Measurements from ENCODE around the gene MILR1. TPM values are rescaled to one million over a fixed set of nuclear protein-coding genes. Genes with fewer than 3 reads are reported as not detected.

The MILR1 gene
- total and polyA plus RNA-seq, 2 donors from 2014 or later, result 2.2 to 17.8 TPM

GRCh38 chr17:64403881-64404460 is 44.9 kb upstream of the MILR1 start:
- Histone ChIP-seq H3K27ac (ENCODE audit: low read depth in 2 of 2, low read length in 2 of 2) (no peak overlapping the region), H3K36me3 (ENCODE audit: control insufficient read depth in 2 of 3, insufficient read depth in 3 of 3, low read length in 3 of 3) (no peaks in the 10 kb centered on the region), H3K4me1 (ENCODE audit: control insufficient read depth in 2 of 3, insufficient read depth in 2 of 3, low read depth in 1 of 3, low read length in 3 of 3) (peaks cover 0 to 2% (median 0%) of the 10 kb centered on the region in 3 donors), H3K27me3 (ENCODE audit: control insufficient read depth, insufficient read depth, low read length) (no peaks in the 10 kb centered on the region), H3K4me3 (ENCODE audit: low read length in 3 of 3) (no peak overlapping the region), H3K9me3 (ENCODE audit: control insufficient read depth in 2 of 3, insufficient read depth in 1 of 3, low read length in 3 of 3) (no peaks in the 10 kb centered on the region), H3K9ac (ENCODE audit: low read length in 3 of 3) (no peak overlapping the region)
- intact Hi-C loops (cut with DNase I), result no loop called here
- TF ChIP-seq, protein P1, sequence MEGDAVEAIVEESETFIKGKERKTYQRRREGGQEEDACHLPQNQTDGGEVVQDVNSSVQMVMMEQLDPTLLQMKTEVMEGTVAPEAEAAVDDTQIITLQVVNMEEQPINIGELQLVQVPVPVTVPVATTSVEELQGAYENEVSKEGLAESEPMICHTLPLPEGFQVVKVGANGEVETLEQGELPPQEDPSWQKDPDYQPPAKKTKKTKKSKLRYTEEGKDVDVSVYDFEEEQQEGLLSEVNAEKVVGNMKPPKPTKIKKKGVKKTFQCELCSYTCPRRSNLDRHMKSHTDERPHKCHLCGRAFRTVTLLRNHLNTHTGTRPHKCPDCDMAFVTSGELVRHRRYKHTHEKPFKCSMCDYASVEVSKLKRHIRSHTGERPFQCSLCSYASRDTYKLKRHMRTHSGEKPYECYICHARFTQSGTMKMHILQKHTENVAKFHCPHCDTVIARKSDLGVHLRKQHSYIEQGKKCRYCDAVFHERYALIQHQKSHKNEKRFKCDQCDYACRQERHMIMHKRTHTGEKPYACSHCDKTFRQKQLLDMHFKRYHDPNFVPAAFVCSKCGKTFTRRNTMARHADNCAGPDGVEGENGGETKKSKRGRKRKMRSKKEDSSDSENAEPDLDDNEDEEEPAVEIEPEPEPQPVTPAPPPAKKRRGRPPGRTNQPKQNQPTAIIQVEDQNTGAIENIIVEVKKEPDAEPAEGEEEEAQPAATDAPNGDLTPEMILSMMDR (IDR thresholded peaks at IDR 0.05; ENCODE audit: borderline replicate concordance, extremely low read depth, insufficient read depth), result no peak
- FAIRE-seq (no peak), DNase-seq (peak in 1 of 5 donors; percentile 24)

DNA sequence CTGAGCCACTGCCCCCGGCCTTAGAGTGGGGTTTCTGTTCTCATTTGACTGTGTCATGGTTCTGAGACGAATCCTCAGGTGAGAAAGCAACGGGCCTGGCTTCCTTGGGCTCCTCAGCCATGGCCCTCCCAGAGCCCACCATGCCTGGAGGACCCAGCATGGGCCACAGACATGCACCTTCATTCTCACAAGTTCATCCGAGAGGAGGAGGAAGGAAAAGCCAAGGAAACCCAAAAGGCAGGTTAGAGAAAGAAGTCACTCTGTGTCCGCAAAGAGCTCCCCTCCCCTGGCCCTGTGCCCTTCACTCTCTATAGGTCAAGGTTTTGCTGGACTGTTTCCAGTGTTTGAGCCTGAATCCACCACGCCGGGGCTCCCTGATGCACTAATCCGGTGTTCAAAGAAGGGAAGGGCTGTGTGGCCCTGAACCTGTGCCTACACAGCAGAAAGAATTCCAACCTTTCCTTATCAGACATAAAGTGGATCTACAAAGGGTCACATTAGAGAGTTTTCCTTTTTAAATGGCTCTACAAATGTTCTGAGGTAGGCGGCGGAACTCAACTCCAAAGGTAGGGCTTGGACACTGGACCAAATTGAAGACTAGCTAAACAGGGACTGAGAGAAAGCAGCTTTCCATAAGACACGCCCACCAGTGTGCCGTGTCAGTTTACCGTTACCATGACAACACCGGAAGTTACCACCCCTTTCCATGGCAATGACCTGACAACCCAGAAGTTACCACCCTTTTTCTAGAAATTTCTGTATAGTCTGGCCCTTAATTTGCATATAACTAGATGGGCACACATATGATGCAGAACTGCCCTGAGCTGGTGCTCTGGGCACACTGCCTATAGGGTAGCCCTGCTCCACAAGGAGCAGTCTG is 42.4 kb upstream of the MILR1 start:
- TF ChIP-seq, protein P1 (IDR thresholded peaks at IDR 0.05; ENCODE audit: borderline replicate concordance, extremely low read depth, insufficient read depth), result no peak
- H3K4me1 ChIP-seq (ENCODE audit: control insufficient read depth in 2 of 3, insufficient read depth in 2 of 3, low read depth in 1 of 3, low read length in 3 of 3), result peaks cover 0 to 5% (median 0%) of the 10 kb centered on the region in 3 donors
- H3K9me3 ChIP-seq (ENCODE audit: control insufficient read depth in 2 of 3, insufficient read depth in 1 of 3, low read length in 3 of 3), result no peaks in the 10 kb centered on the region
- no peak overlapping the region for H3K4me3 ChIP-seq (ENCODE audit: low read length in 3 of 3)
- intact Hi-C loops (cut with DNase I), result no loop called here
- no peak overlapping the region for H3K27ac ChIP-seq (ENCODE audit: low read depth in 2 of 2, low read length in 2 of 2)
- H3K36me3 ChIP-seq (ENCODE audit: control insufficient read depth in 2 of 3, insufficient read depth in 3 of 3, low read length in 3 of 3), result no peaks in the 10 kb centered on the region
- DNase-seq, result peak in 1 of 5 donors; percentile 51
- no peak for FAIRE-seq
- H3K9ac ChIP-seq (ENCODE audit: low read length in 3 of 3), result no peak overlapping the region
- no peaks in the 10 kb centered on the region for H3K27me3 ChIP-seq (ENCODE audit: control insufficient read depth, insufficient read depth, low read length)

- Histone ChIP-seq H3K4me1 (ENCODE audit: control insufficient read depth in 2 of 3, insufficient read depth in 2 of 3, low read depth in 1 of 3, low read length in 3 of 3) (peaks cover 0 to 5% (median 3%) of the 10 kb centered on the region in 3 donors), H3K4me3 (ENCODE audit: low read length in 3 of 3) (no peak overlapping the region), H3K27me3 (ENCODE audit: control insufficient read depth, insufficient read depth, low read length) (no peaks in the 10 kb centered on the region), H3K9me3 (ENCODE audit: control insufficient read depth in 2 of 3, insufficient read depth in 1 of 3, low read length in 3 of 3) (no peaks in the 10 kb centered on the region), H3K9ac (ENCODE audit: low read length in 3 of 3) (no peak overlapping the region), H3K36me3 (ENCODE audit: control insufficient read depth in 2 of 3, insufficient read depth in 3 of 3, low read length in 3 of 3) (no peaks in the 10 kb centered on the region), H3K27ac (ENCODE audit: low read depth in 2 of 2, low read length in 2 of 2) (no peak overlapping the region)
- no peak for DNase-seq
- TF ChIP-seq, protein P1 (IDR thresholded peaks at IDR 0.05; ENCODE audit: borderline replicate concordance, extremely low read depth, insufficient read depth), result no peak
- no peak for FAIRE-seq
- intact Hi-C loops (cut with DNase I), result loop anchor here (5.0 kb wide), 1 partner anchor 99 kb away; no protein-coding TSS in a partner anchor
These were observed 38.0 kb upstream of the MILR1 start for GRCh38 chr17:64410750-64411490.

Data from kidney (tissue), 14 donors.